ENCODE data around the gene GSK3B. TPM values are rescaled to one million over a fixed set of nuclear protein-coding genes. Genes with fewer than 3 reads are reported as not detected.

Gene GSK3B
- total and polyA plus RNA-seq, 3 donors from 2014 or later, result 64.9 to 73.1 (median 65.1) TPM

GRCh38 chr3:119849126-119849525 lies 245.1 kb downstream of the GSK3B start:
- no peaks in the 10 kb centered on the region for H3K9me3 ChIP-seq
- no peak overlapping the region for H3K4me3 ChIP-seq
- no peak for DNase-seq
- intact Hi-C loops (cut with DNase I; ENCODE audit: low total_unique reads), result no loop called here
- no peaks in the 10 kb centered on the region for H3K36me3 ChIP-seq (ENCODE audit: low read depth, missing control alignments)
- no peak overlapping the region for H3K27ac ChIP-seq
- H3K4me1 ChIP-seq, result no peaks in the 10 kb centered on the region
- no peak for TF ChIP-seq POLR2A (IDR thresholded peaks at IDR 0.05)
- TF ChIP-seq CTCF (IDR thresholded peaks at IDR 0.05), result no peak
- 86 to 95% methylated on average over 2 of the region's 2 CpGs for WGBS, 2 donors
- no peaks in the 10 kb centered on the region for H3K27me3 ChIP-seq

- WGBS, 2 donors, result 56 to 59% methylated on average over 2 of the region's 2 CpGs
- Histone ChIP-seq H3K9me3 (no peaks in the 10 kb centered on the region), H3K4me1 (no peaks in the 10 kb centered on the region), H3K4me3 (no peak overlapping the region), H3K36me3 (ENCODE audit: low read depth, missing control alignments) (no peaks in the 10 kb centered on the region), H3K27ac (no peak overlapping the region), H3K27me3 (no peaks in the 10 kb centered on the region)
- no peak for DNase-seq
- TF ChIP-seq CTCF (IDR thresholded peaks at IDR 0.05) (no peak), POLR2A (IDR thresholded peaks at IDR 0.05) (no peak)
- intact Hi-C loops (cut with DNase I; ENCODE audit: low total_unique reads), result no loop called here
Measured at GRCh38 chr3:119841808-119842471, 252.3 kb downstream of the GSK3B start.

- no peaks in the 10 kb centered on the region for H3K36me3 ChIP-seq (ENCODE audit: low read depth, missing control alignments)
- no peaks in the 10 kb centered on the region for H3K27me3 ChIP-seq
- H3K4me3 ChIP-seq, result no peak overlapping the region
- H3K4me1 ChIP-seq, result no peaks in the 10 kb centered on the region
- intact Hi-C loops (cut with DNase I; ENCODE audit: low total_unique reads), result no loop called here
- H3K9me3 ChIP-seq, result no peaks in the 10 kb centered on the region
- H3K27ac ChIP-seq, result no peak overlapping the region
- TF ChIP-seq POLR2A (IDR thresholded peaks at IDR 0.05), result no peak
- no peak for TF ChIP-seq CTCF (IDR thresholded peaks at IDR 0.05)
- DNase-seq, result no peak
Measured at GRCh38 chr3:119835556-119835955, 258.7 kb downstream of the GSK3B start.

GRCh38 chr3:119834754-119835370 lies 259.4 kb downstream of the GSK3B start:
- H3K27me3 ChIP-seq, result no peaks in the 10 kb centered on the region
- 89 to 92% methylated on average over 2 of the region's 2 CpGs for WGBS, 2 donors
- intact Hi-C loops (cut with DNase I; ENCODE audit: low total_unique reads), result no loop called here
- H3K36me3 ChIP-seq (ENCODE audit: low read depth, missing control alignments), result no peaks in the 10 kb centered on the region
- TF ChIP-seq CTCF (IDR thresholded peaks at IDR 0.05) (no peak), POLR2A (IDR thresholded peaks at IDR 0.05) (no peak)
- H3K4me1 ChIP-seq, result no peaks in the 10 kb centered on the region
- no peak for DNase-seq
- no peak overlapping the region for H3K27ac ChIP-seq
- H3K4me3 ChIP-seq, result no peak overlapping the region
- no peaks in the 10 kb centered on the region for H3K9me3 ChIP-seq

GRCh38 chr3:119831941-119832371 lies 262.3 kb downstream of the GSK3B start:
- TF ChIP-seq CTCF (IDR thresholded peaks at IDR 0.05) (no peak), POLR2A (IDR thresholded peaks at IDR 0.05) (no peak)
- Histone ChIP-seq H3K27ac (no peak overlapping the region), H3K27me3 (no peaks in the 10 kb centered on the region), H3K9me3 (no peaks in the 10 kb centered on the region), H3K4me1 (no peaks in the 10 kb centered on the region), H3K4me3 (no peak overlapping the region), H3K36me3 (ENCODE audit: low read depth, missing control alignments) (no peaks in the 10 kb centered on the region)
- intact Hi-C loops (cut with DNase I; ENCODE audit: low total_unique reads), result no loop called here
- no peak for DNase-seq
- 69 to 86% methylated on average over 1 of the region's 1 CpG for WGBS, 2 donors
